H9 (cell line): ENCODE measurements around the gene CYSTM1. TPM values are rescaled to one million over a fixed set of nuclear protein-coding genes. Genes with fewer than 3 reads are reported as not detected.

Source experiments
- DNase-seq: peaks from one replicate; pipeline ENCODE4 v3.0.0-alpha.2; 2017
- H2AFZ ChIP-seq: one replicate; pipeline ENCODE4 v1.6.1; 2013; ENCODE audit warnings: mild to moderate bottlenecking, low read length, control low read depth, moderate library complexity
- H2AK5ac ChIP-seq: 2 replicates; pipeline ENCODE4 v1.6.1; 2013; ENCODE audit warnings: low read length, control low read depth, mixed read lengths; ENCODE audit not compliant: insufficient read length
- H2BK120ac ChIP-seq: one replicate; pipeline ENCODE4 v1.6.1; 2013; ENCODE audit warnings: low read depth, mild to moderate bottlenecking, low read length, control low read depth, inconsistent platforms; ENCODE audit not compliant: poor library complexity, severe bottlenecking
- H2BK12ac ChIP-seq: 2 replicates; pipeline ENCODE4 v1.6.1; 2013; ENCODE audit warnings: low read length, control low read depth, mixed read lengths, low read depth; ENCODE audit not compliant: insufficient read length
- H2BK15ac ChIP-seq: 2 replicates; pipeline ENCODE4 v1.6.1; 2013; ENCODE audit warnings: low read depth, low read length, control low read depth
- H2BK20ac ChIP-seq: one replicate; pipeline ENCODE4 v1.6.1; 2013; ENCODE audit warnings: low read depth, mild to moderate bottlenecking, low read length, control low read depth, inconsistent platforms; ENCODE audit not compliant: poor library complexity, severe bottlenecking
- H2BK5ac ChIP-seq: 2 replicates; pipeline ENCODE4 v1.6.1; 2013; ENCODE audit warnings: low read length, control low read depth, mixed read lengths; ENCODE audit not compliant: insufficient read length
- H3K14ac ChIP-seq: 2 replicates; pipeline ENCODE4 v1.6.1; 2013; ENCODE audit warnings: low read length, control low read depth; ENCODE audit not compliant: insufficient read depth
- H3K18ac ChIP-seq: 2 replicates; pipeline ENCODE4 v1.6.1; 2013; ENCODE audit warnings: low read depth, mild to moderate bottlenecking, mixed read lengths, low read length, control low read depth; ENCODE audit not compliant: insufficient read length
- H3K23ac ChIP-seq: 2 replicates; pipeline ENCODE4 v1.6.1; 2013; ENCODE audit warnings: low read length, control low read depth, mixed read lengths, low read depth; ENCODE audit not compliant: insufficient read length
- H3K23me2 ChIP-seq: 2 replicates; pipeline ENCODE4 v1.6.1; 2013; ENCODE audit warnings: low read depth, mild to moderate bottlenecking, mixed read lengths, low read length, control low read depth; ENCODE audit not compliant: insufficient read length, poor library complexity, severe bottlenecking
- H3K27ac ChIP-seq: 2 replicates; pipeline ENCODE4 v1.5.1; 2013; ENCODE audit warnings: low read length, control low read depth, mixed read lengths, low read depth; ENCODE audit not compliant: insufficient read length
- H3K27me3 ChIP-seq: 2 replicates; pipeline ENCODE4 v1.6.1; 2013; ENCODE audit warnings: low read length, control low read depth, inconsistent platforms; ENCODE audit not compliant: insufficient read depth
- H3K4ac ChIP-seq: 2 replicates; pipeline ENCODE4 v1.6.1; 2013; ENCODE audit warnings: low read depth, mild to moderate bottlenecking, control low read depth, inconsistent platforms, low read length, moderate library complexity
- H3K4me1 ChIP-seq: 2 replicates; pipeline ENCODE4 v1.6.1; 2013; ENCODE audit warnings: low read length, control low read depth, inconsistent platforms; ENCODE audit not compliant: insufficient read depth
- H3K4me2 ChIP-seq: 2 replicates; pipeline ENCODE4 v1.6.1; 2013; ENCODE audit warnings: low read length, control low read depth, mixed read lengths; ENCODE audit not compliant: insufficient read length, insufficient read depth
- H3K56ac ChIP-seq: 2 replicates; pipeline ENCODE4 v1.6.1; 2013; ENCODE audit warnings: low read depth, mild to moderate bottlenecking, mixed read lengths, low read length, control low read depth; ENCODE audit not compliant: insufficient read length
- H3K79me1 ChIP-seq: 2 replicates; pipeline ENCODE4 v1.6.1; 2013; ENCODE audit warnings: low read depth, mild to moderate bottlenecking, moderate library complexity, low read length, control low read depth, inconsistent platforms; ENCODE audit not compliant: insufficient read depth, poor library complexity, severe bottlenecking
- H3K79me2 ChIP-seq: 2 replicates; pipeline ENCODE4 v1.6.1; 2013; ENCODE audit warnings: low read length, control low read depth, inconsistent platforms; ENCODE audit not compliant: insufficient read depth
- H3K9ac ChIP-seq: 2 replicates; pipeline ENCODE4 v1.6.1; 2013; ENCODE audit warnings: low read length, control low read depth, mixed read lengths; ENCODE audit not compliant: insufficient read length; ENCODE audit errors: extremely low read depth
- H3K9me3 ChIP-seq: one replicate; pipeline ENCODE4 v1.6.1; 2013; ENCODE audit warnings: low read depth, low read length, inconsistent platforms; ENCODE audit not compliant: control insufficient read depth
- H3T11ph ChIP-seq: one replicate; pipeline ENCODE4 v1.6.1; 2013; ENCODE audit warnings: mild to moderate bottlenecking, low read length, control low read depth, inconsistent platforms
- H4K20me1 ChIP-seq: one replicate; pipeline ENCODE4 v1.6.1; 2013; ENCODE audit not compliant: control insufficient read depth, insufficient read length, insufficient read depth
- H4K5ac ChIP-seq: 2 replicates; pipeline ENCODE4 v1.6.1; 2013; ENCODE audit warnings: low read depth, mild to moderate bottlenecking, mixed read lengths, low read length, control low read depth; ENCODE audit not compliant: insufficient read length
- H4K8ac ChIP-seq: replicated peaks from 2 replicates; pipeline ENCODE4 v1.6.1; 2013; ENCODE audit warnings: low read length, control low read depth, mixed read lengths, low read depth; ENCODE audit not compliant: insufficient read length
- H4K91ac ChIP-seq: 2 replicates; pipeline ENCODE4 v1.6.1; 2013; ENCODE audit warnings: low read depth, mild to moderate bottlenecking, moderate library complexity, mixed read lengths, low read length, control low read depth; ENCODE audit not compliant: insufficient read length
- H3K27ac Mint-ChIP-seq, 3 experiments: 2 replicates in 2 of 3; 3 replicates in 1 of 3; pipeline ENCODE4 v1.8.0; 2020 to 2021; ENCODE audit warnings: mixed read lengths in 3 of 3, mild to moderate bottlenecking in 1 of 3, moderate library complexity in 1 of 3
- H3K27me3 Mint-ChIP-seq: 2 replicates; pipeline ENCODE4 v1.8.0; 2021; ENCODE audit warnings: low read depth, mild to moderate bottlenecking, moderate library complexity, mixed read lengths
- H3K36me3 Mint-ChIP-seq, 3 experiments: 2 replicates in 2 of 3; 3 replicates in 1 of 3; pipeline ENCODE4 v1.8.0; 2020 to 2021; ENCODE audit warnings: low read depth in 3 of 3, mixed read lengths in 3 of 3; ENCODE audit not compliant: insufficient read depth in 1 of 3
- H3K4me1 Mint-ChIP-seq, 2 experiments: 2 replicates each; pipeline ENCODE4 v1.8.0; 2020; ENCODE audit warnings: mixed read lengths in 2 of 2
- H3K4me3 Mint-ChIP-seq, 2 experiments: 2 replicates in 1 of 2; 3 replicates in 1 of 2; pipeline ENCODE4 v1.8.0; 2020 to 2021; ENCODE audit warnings: mild to moderate bottlenecking in 2 of 2, mixed read lengths in 2 of 2, moderate library complexity in 1 of 2
- H3K9me3 Mint-ChIP-seq, 2 experiments: 2 replicates in 1 of 2; 3 replicates in 1 of 2; pipeline ENCODE4 v1.8.0; 2020; ENCODE audit warnings: mild to moderate bottlenecking in 2 of 2, mixed read lengths in 2 of 2, moderate library complexity in 1 of 2
- WGBS: extraction: QIAGEN DNeasy Blood & Tissue Kit; methylation state at CpG from one replicate; pipeline ENCODE4 v1.1.7; 2013; ENCODE audit warnings: missing lambda C conversion rate, low lambda C conversion rate, mixed read lengths; ENCODE audit not compliant: insufficient read length; ENCODE audit errors: extremely low coverage; 5-methylcytosine and 5-hydroxymethylcytosine counted together
- total RNA-seq: library from RNA; stranded (reverse); gene quantifications from 2 replicates; pipeline ENCODE4 v1.2.1, GENCODE V29; 2021
- TF ChIP-seq, protein P1 (sequence below): fragments of 200-600 bp; sonication (generic); conservative IDR thresholded peaks from 3 replicates; pipeline ENCODE4 v1.8.0; 2021; ENCODE audit warnings: antibody characterized with exemption, mild to moderate bottlenecking

Gene CYSTM1
- total RNA-seq, 1 experiment from 2014 or later = 20.6 TPM

GRCh38 chr5:140130949-140131733 is 43.8 kb upstream of the CYSTM1 start:
- Histone ChIP-seq H2BK15ac (no peak overlapping the region), H2BK20ac (no peak overlapping the region), H3K27ac (no peak overlapping the region), H3K9me3 (no peaks in the 10 kb centered on the region), H4K91ac (no peak overlapping the region), H3K4me2 (no peak overlapping the region), H3K18ac (no peak overlapping the region), H2BK5ac (no peak overlapping the region), H2BK12ac (no peak overlapping the region), H3T11ph (no peak overlapping the region), H4K8ac (no peak overlapping the region), H3K27me3 (no peaks in the 10 kb centered on the region), H3K9ac (no peak overlapping the region), H4K5ac (no peak overlapping the region), H3K14ac (no peak overlapping the region), H3K4ac (no peak overlapping the region), H3K23ac (no peak overlapping the region), H3K79me1 (no peaks in the 10 kb centered on the region), H3K4me1 (peaks cover 3% of the 10 kb centered on the region; the same call in 1 of the 2 replicates), H2AFZ (no peak overlapping the region), H3K79me2 (no peaks in the 10 kb centered on the region), H2AK5ac (no peak overlapping the region), H2BK120ac (no peak overlapping the region), H4K20me1 (no peaks in the 10 kb centered on the region), H3K56ac (no peak overlapping the region), H3K23me2 (no peaks in the 10 kb centered on the region)
- no CpG with 5 or more reads among the region's 5 CpGs for WGBS
- Mint-ChIP-seq H3K4me3 (no peak overlapping the region), H3K4me1 (peaks cover 14 to 20% of the 10 kb centered on the region in 2 experiments), H3K27ac (no peak overlapping the region), H3K36me3 (no peaks in the 10 kb centered on the region), H3K9me3 (no peaks in the 10 kb centered on the region), H3K27me3 (peaks cover 6% of the 10 kb centered on the region; the same call in 1 of the 2 replicates)
- TF ChIP-seq, protein P1, sequence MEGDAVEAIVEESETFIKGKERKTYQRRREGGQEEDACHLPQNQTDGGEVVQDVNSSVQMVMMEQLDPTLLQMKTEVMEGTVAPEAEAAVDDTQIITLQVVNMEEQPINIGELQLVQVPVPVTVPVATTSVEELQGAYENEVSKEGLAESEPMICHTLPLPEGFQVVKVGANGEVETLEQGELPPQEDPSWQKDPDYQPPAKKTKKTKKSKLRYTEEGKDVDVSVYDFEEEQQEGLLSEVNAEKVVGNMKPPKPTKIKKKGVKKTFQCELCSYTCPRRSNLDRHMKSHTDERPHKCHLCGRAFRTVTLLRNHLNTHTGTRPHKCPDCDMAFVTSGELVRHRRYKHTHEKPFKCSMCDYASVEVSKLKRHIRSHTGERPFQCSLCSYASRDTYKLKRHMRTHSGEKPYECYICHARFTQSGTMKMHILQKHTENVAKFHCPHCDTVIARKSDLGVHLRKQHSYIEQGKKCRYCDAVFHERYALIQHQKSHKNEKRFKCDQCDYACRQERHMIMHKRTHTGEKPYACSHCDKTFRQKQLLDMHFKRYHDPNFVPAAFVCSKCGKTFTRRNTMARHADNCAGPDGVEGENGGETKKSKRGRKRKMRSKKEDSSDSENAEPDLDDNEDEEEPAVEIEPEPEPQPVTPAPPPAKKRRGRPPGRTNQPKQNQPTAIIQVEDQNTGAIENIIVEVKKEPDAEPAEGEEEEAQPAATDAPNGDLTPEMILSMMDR = no peak
- no peak for DNase-seq
